Retinal pigment epithelial cell (primary cell): Measurements from ENCODE around the gene LIN7B.

ENCODE experiments used
- DNase-seq: peaks from one replicate; pipeline ENCODE4 v3.0.0-alpha.2; 2010; ENCODE audit warnings: low read depth
- H3K4me3 ChIP-seq: 2 replicates; pipeline ENCODE4 v1.5.1; 2011; ENCODE audit warnings: mild to moderate bottlenecking, low read length, control low read depth, moderate library complexity
- TF ChIP-seq, protein P1 (sequence below): conservative IDR thresholded peaks from 2 replicates; pipeline ENCODE4 v1.5.1; 2011; ENCODE audit warnings: low read depth, low read length, control low read depth, inconsistent platforms

The LIN7B gene

DNA sequence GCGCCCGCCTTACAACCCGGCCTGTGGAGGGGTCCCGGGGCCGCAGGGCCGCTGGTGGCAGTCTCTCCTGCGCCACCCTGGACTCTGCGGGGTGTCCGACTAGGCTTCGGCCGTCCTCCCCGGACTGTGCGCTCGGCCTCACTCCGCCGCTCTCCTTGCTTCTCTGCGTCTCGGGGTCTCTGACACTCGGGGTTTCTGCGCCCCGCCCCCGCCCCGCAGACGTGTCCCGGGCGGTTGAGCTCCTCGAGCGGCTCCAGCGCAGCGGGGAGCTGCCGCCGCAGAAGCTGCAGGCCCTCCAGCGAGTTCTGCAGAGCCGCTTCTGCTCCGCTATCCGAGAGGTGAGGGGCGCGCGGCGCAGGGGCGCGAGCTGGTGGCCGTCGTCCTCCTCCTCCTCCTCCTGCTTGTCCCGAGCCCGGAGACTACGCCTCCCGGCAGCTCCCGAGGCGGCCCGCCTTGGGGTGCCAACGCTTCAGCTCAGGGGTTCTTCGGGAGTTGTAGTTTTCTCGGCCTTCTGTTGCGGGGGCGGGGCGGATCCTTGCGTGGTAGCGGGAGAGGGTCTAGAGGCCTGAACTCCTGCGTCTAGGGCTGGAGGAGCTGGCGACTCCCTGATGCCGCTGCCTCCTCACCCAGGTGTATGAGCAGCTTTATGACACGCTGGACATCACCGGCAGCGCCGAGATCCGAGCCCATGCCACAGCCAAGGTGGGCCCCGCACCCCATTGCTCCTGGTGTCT lies 627 bp downstream of the LIN7B start:
- DNase-seq: no peak
- TF ChIP-seq, protein P1, sequence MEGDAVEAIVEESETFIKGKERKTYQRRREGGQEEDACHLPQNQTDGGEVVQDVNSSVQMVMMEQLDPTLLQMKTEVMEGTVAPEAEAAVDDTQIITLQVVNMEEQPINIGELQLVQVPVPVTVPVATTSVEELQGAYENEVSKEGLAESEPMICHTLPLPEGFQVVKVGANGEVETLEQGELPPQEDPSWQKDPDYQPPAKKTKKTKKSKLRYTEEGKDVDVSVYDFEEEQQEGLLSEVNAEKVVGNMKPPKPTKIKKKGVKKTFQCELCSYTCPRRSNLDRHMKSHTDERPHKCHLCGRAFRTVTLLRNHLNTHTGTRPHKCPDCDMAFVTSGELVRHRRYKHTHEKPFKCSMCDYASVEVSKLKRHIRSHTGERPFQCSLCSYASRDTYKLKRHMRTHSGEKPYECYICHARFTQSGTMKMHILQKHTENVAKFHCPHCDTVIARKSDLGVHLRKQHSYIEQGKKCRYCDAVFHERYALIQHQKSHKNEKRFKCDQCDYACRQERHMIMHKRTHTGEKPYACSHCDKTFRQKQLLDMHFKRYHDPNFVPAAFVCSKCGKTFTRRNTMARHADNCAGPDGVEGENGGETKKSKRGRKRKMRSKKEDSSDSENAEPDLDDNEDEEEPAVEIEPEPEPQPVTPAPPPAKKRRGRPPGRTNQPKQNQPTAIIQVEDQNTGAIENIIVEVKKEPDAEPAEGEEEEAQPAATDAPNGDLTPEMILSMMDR: no peak

DNA sequence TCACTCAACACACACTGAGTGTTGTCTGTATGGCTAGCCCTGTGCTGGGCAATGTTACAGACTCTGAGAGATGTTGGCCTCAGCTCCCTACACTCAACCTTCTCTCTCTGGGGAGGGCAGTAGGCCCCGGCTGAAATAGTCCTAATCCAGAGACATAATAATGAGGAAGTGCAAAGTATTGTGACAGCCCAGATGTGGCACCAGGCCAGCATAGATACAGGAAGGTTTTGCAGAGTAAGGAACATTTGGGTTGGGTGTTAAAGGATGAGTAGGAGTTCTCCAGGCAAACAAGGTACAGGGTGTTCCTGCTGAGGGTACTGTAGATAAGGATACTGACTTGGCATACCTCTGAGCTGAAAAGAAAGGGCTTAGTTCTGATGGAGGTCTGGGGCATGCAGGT lies 2.4 kb downstream of the LIN7B start:
- no peak for DNase-seq
- TF ChIP-seq, protein P1: no peak
- H3K4me3 ChIP-seq: no peak overlapping the region

More for the DNA sequence above, 627 bp downstream of the LIN7B start:
- peak overlapping the region; percentile 64 for H3K4me3 ChIP-seq

DNA sequence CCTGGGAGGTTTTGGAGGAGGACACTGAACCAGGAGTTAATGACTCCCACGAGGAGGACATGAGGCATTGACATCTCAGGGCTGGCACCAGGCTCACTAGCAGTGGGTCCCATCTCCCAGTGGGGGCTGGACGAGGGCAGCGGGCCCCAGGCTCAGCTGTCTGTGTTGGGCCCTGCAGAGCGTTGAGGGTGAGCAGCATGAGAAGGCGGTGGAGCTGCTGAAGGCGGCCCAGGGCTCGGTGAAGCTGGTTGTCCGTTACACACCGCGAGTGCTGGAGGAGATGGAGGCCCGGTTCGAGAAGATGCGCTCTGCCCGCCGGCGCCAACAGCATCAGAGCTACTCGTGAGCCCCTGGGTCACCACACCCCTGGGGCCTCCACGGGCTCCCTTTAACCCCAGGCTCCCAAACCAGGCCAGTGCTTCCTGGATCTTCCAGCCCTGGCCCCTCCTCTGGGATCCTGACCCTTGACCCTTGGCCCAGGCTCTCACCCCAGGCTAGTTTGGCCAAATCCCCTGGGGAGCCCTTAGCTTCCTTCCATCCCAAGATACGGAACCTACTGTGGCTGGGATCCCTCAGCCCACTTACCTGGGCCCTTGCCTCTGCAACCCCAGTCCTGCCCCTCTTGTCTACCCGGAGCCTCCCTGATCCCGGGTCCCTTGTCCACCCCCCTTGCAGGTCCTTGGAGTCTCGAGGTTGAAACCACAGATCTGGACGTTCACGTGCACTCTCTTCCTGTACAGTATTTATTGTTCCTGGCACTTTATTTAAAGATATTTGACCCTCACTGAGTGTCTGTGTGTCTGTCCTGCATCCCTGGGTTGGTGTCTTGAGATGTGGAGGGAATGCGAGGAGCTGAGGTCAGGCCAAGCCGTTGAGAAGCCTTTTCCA lies 3.8 kb downstream of the LIN7B start:
- H3K4me3 ChIP-seq: peak overlapping the region; percentile 69
- TF ChIP-seq, protein P1: no peak
- no peak for DNase-seq

DNA sequence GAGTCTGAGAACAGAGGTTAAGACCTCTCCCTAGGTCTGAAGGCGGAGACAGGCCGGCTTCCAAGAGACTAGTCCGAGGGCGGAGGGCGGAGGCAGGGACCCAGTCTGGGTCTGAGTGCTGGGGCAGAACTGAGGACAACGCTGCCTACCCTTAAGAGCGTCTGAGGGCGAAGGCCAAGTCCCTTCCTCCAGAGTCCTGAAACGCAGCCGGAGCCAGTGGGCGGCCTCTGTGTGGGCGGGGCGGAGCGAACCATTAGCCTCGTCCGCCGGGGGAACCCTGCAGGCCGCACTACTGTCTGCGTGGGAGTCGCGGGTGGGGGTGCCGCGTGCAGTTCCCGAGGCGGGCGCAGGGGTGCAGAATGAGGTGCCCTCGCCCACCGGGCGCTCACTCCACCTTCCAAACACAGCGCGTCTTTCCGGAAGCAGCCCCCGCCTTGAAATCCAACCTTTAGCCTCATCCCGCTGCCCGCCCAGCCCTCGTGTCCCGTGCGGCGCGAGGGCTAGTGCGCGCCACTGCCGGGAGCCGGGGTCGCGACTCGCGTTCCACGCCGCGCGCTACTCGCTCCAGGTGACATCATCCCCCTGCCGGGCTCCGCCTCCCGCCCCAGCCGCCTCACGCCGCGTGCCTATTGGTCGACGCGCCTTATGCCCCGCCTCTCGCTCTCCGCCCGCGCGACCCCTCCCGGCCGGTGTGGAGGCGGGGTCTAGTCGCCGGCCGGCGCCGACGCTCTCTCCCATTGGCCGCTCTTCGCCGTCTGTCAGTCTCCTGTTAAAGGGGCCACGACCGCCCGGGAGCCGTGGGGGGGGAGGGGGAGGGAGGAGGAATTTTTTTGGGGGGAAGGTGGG lies 4.6 kb downstream of the LIN7B start, which contains the start of gene C19orf73:
C19orf73 (minus strand) TSS at position 579 of the 846 bp plus-strand sequence; CDS start at position 458, 121 bp downstream.
- peak; percentile 66 for DNase-seq
- H3K4me3 ChIP-seq: peak within 1 kb of the TSS; percentile 69
- TF ChIP-seq, protein P1: no peak

GRCh38 chr19:49119411-49120324 lies 5.5 kb downstream of the LIN7B start, which contains the start of gene PPFIA3:
TSS of gene PPFIA3 (plus strand) at chr19:49119544. CDS start at chr19:49127874, 8,330 bp downstream.
- no peak for DNase-seq
- H3K4me3 ChIP-seq: peak within 1 kb of the TSS; percentile 69
- TF ChIP-seq, protein P1: no peak

DNA sequence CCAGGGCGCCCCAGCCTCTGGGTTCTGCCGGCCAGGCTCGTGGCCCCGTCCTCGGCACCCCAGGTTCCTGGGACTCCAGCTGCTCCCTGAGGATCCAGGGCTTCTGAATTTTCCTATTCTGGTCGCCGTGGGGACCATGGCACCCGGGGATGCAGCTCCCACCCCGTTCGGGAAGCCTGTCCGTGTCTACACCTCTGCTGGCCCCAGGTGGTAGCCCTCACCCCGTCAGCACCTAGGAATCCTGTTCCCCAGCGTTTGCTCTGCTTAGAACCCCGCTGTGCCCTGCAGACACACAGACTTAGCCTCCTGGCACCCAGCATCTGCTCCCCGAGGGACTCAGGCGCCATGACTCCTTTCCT lies 6.1 kb downstream of the LIN7B start:
- H3K4me3 ChIP-seq: no peak overlapping the region
- DNase-seq: no peak
- TF ChIP-seq, protein P1: no peak
